Measurements from ENCODE around the gene GALR3.
A peak's percentile ranks its signal among the peaks of the same experiment; 100 is the strongest.

The GALR3 gene

DNA sequence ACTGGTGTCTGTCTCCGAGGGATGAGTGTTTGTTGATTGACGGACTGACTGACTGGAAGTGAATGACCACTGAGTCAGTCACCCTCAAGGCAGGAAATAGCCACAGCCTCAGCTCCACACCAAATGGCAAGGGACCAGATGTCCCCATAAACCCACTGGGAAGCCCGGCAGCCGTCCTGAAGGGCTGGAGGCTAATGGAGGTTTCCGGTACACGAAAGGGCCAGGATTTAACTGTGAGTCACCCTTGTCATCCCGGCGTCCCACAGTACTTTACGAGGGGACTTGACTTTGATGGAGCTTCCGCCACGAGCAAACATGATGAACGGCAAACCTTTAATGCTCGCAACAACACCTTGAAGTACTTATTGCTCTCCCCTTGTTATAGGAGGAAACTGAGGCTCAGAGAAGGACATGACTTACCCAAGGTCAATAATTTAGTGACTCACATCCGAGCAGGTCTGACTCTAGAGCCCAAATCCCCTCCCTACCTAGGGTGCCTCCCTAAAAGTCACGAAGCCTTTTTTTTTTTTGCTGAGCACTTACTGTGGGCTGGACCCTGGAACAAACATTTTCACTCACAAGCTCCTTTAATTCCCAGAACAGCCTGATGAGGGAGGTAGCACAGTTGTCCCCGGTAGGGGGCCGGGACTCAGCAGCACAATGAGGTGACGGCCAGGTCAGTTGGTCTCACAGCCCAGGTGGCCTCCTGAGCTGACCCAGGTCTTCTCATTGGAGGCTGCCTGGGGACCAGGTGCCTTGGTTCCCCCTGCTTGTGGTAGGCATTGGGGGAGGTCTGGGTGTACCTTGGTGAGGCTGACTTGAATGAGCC lies 40.6 kb upstream of the GALR3 start:
- H3K27ac ChIP-seq (ENCODE audit: extremely low read depth, low read depth, low read length), result no peak overlapping the region

DNA sequence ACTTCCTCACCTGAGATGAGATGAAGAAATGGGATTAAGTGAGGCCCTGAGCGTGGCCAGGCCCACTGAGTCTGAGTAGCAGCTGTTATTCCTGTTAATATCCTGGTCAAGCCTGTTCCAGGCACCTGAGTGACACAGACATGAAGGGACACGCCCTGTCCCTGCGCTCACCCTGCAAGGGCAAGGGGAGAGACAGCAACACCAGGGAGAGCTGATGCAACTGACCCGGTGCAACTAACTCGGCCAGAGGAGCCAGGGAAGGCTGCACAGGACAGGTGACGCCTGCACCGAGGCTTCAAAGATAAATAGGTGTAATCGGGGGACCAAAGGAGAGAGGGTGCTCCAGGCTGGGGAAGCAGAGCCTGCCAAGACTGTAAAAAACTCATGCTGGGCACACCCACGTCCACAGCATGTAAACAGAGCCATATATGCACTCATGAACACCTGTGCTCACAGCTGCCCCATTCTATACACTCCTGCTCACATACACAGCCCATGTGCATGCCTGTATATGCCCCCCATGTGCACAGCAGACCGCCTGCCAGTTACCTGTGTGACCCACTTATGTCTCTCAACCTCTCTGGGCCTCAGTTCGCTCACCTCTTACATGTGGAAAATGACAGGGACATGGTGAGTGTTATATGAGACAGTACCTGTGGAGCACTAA lies 38.2 kb upstream of the GALR3 start:
- Histone ChIP-seq H3K9me3 (ENCODE audit: control insufficient read depth, insufficient read depth, low read depth, low read length) (no peaks in the 10 kb centered on the region), H3K27ac (ENCODE audit: extremely low read depth, low read depth, low read length) (no peak overlapping the region), H3K4me3 (ENCODE audit: low read depth, low read length) (no peak overlapping the region), H3K36me3 (ENCODE audit: control insufficient read depth in 2 of 2, insufficient read depth in 1 of 2, low read length in 2 of 2) (no peaks in the 10 kb centered on the region), H3K4me1 (ENCODE audit: control insufficient read depth, insufficient read depth, low read length) (no peaks in the 10 kb centered on the region)
- CTCF ChIA-PET, result no interaction called here
- TF ChIP-seq SCRT2 (tag by site-specific recombination; IDR thresholded peaks at IDR 0.05), result 0 out of 2 replicates have a peak, but pooled peaks have one; percentile 26
- 0 out of 2 replicates have a peak, but pooled peaks have one; percentile 14 for TF ChIP-seq ZNF768 (tag by site-specific recombination; IDR thresholded peaks at IDR 0.05)
- TF ChIP-seq ZFHX2 (tag by site-specific recombination; conservative IDR thresholded peaks at IDR 0.05), result 0 out of 2 replicates have a peak, but pooled peaks have one; percentile 23
- no peak for TF ChIP-seq ZNF202 (tag by site-specific recombination; IDR thresholded peaks at IDR 0.05; ENCODE audit: borderline replicate concordance)
- POLR2A ChIA-PET, result no interaction called here

More for the DNA sequence above, 40.6 kb upstream of the GALR3 start:
- POLR2A ChIA-PET, result interaction anchor here (0.6 to 1.3 kb wide), 3 partner anchors 25 to 152 kb away, joined by 4 read pairs; partner anchors contain the start of genes ANKRD54 and GCAT
- CTCF ChIA-PET, result interaction anchor here (0.6 to 2.0 kb wide), 5 partner anchors 9 to 139 kb away, joined by 3 to 8 read pairs (median 3); no protein-coding TSS in a partner anchor
- H3K9me3 ChIP-seq (ENCODE audit: control insufficient read depth, insufficient read depth, low read depth, low read length), result no peaks in the 10 kb centered on the region
- TF ChIP-seq ZBTB1 (tag by site-specific recombination; IDR thresholded peaks at IDR 0.05) (no peak), ZBTB8A (tag by site-specific recombination; IDR thresholded peaks at IDR 0.05) (0 out of 2 replicates have a peak, but pooled peaks have one; percentile 39), ZNF664 (tag by site-specific recombination; IDR thresholded peaks at IDR 0.05) (peak; percentile 52; the same call in 1 of the 2 replicates)
- no peaks in the 10 kb centered on the region; the same call in 1 of the 2 replicates for H3K4me1 ChIP-seq (ENCODE audit: control insufficient read depth, insufficient read depth, low read length)
- H3K4me3 ChIP-seq (ENCODE audit: low read depth, low read length), result no peak overlapping the region
- no peaks in the 10 kb centered on the region for H3K36me3 ChIP-seq (ENCODE audit: control insufficient read depth in 2 of 2, insufficient read depth in 1 of 2, low read length in 2 of 2)

DNA sequence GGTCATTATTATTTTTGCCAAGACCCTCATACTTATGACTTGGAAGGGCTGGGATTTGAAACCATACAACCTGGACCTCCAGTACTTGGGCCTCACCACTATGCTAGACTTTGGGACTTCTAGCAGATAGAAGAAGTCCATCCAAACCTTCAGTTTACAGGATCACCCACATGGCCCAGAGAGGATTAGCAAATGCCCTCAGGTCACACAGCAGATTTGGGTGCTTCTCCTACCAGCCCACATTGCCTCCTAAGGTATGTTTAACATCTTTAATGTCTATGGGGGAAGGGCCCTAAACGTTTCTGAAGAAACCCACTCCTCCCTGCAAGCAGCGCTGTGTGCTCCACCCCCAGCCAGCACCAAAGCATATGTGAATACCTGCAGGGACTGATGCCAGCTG lies 32.9 kb upstream of the GALR3 start:
- TF ChIP-seq SP3 (tag by site-specific recombination; IDR thresholded peaks at IDR 0.05) (no peak), ZNF202 (tag by site-specific recombination; IDR thresholded peaks at IDR 0.05; ENCODE audit: borderline replicate concordance) (no peak), ZNF335 (tag by site-specific recombination; conservative IDR thresholded peaks at IDR 0.05) (no peak), ZBTB7A (tag by site-specific recombination; IDR thresholded peaks at IDR 0.05; ENCODE audit: low read depth) (no peak), ZNF76 (tag by site-specific recombination; IDR thresholded peaks at IDR 0.05; ENCODE audit: borderline replicate concordance, low read depth) (no peak), ZNF302 (tag by site-specific recombination; IDR thresholded peaks at IDR 0.05; ENCODE audit: low read depth) (no peak), KLF9 (tag by site-specific recombination; IDR thresholded peaks at IDR 0.05; ENCODE audit: low read depth) (no peak), ZNF2 (tag by site-specific recombination; IDR thresholded peaks at IDR 0.05) (no peak), ZNF391 (tag by site-specific recombination; IDR thresholded peaks at IDR 0.05; ENCODE audit: borderline replicate concordance, low read depth) (no peak)
- TF ChIP-seq, protein P1, sequence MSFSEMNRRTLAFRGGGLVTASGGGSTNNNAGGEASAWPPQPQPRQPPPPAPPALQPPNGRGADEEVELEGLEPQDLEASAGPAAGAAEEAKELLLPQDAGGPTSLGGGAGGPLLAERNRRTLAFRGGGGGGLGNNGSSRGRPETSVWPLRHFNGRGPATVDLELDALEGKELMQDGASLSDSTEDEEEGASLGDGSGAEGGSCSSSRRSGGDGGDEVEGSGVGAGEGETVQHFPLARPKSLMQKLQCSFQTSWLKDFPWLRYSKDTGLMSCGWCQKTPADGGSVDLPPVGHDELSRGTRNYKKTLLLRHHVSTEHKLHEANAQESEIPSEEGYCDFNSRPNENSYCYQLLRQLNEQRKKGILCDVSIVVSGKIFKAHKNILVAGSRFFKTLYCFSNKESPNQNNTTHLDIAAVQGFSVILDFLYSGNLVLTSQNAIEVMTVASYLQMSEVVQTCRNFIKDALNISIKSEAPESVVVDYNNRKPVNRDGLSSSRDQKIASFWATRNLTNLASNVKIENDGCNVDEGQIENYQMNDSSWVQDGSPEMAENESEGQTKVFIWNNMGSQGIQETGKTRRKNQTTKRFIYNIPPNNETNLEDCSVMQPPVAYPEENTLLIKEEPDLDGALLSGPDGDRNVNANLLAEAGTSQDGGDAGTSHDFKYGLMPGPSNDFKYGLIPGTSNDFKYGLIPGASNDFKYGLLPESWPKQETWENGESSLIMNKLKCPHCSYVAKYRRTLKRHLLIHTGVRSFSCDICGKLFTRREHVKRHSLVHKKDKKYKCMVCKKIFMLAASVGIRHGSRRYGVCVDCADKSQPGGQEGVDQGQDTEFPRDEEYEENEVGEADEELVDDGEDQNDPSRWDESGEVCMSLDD (tag by site-specific recombination; IDR thresholded peaks at IDR 0.05), result no peak
- TF ChIP-seq, protein P2, sequence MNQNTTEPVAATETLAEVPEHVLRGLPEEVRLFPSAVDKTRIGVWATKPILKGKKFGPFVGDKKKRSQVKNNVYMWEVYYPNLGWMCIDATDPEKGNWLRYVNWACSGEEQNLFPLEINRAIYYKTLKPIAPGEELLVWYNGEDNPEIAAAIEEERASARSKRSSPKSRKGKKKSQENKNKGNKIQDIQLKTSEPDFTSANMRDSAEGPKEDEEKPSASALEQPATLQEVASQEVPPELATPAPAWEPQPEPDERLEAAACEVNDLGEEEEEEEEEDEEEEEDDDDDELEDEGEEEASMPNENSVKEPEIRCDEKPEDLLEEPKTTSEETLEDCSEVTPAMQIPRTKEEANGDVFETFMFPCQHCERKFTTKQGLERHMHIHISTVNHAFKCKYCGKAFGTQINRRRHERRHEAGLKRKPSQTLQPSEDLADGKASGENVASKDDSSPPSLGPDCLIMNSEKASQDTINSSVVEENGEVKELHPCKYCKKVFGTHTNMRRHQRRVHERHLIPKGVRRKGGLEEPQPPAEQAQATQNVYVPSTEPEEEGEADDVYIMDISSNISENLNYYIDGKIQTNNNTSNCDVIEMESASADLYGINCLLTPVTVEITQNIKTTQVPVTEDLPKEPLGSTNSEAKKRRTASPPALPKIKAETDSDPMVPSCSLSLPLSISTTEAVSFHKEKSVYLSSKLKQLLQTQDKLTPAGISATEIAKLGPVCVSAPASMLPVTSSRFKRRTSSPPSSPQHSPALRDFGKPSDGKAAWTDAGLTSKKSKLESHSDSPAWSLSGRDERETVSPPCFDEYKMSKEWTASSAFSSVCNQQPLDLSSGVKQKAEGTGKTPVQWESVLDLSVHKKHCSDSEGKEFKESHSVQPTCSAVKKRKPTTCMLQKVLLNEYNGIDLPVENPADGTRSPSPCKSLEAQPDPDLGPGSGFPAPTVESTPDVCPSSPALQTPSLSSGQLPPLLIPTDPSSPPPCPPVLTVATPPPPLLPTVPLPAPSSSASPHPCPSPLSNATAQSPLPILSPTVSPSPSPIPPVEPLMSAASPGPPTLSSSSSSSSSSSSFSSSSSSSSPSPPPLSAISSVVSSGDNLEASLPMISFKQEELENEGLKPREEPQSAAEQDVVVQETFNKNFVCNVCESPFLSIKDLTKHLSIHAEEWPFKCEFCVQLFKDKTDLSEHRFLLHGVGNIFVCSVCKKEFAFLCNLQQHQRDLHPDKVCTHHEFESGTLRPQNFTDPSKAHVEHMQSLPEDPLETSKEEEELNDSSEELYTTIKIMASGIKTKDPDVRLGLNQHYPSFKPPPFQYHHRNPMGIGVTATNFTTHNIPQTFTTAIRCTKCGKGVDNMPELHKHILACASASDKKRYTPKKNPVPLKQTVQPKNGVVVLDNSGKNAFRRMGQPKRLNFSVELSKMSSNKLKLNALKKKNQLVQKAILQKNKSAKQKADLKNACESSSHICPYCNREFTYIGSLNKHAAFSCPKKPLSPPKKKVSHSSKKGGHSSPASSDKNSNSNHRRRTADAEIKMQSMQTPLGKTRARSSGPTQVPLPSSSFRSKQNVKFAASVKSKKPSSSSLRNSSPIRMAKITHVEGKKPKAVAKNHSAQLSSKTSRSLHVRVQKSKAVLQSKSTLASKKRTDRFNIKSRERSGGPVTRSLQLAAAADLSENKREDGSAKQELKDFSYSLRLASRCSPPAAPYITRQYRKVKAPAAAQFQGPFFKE (tag by site-specific recombination; IDR thresholded peaks at IDR 0.05; ENCODE audit: borderline replicate concordance), result no peak
- POLR2A ChIA-PET, result no interaction called here
- CTCF ChIA-PET, result no interaction called here

More for the DNA sequence above, 32.9 kb upstream of the GALR3 start:
- H3K36me3 ChIP-seq (ENCODE audit: control insufficient read depth in 2 of 2, insufficient read depth in 1 of 2, low read length in 2 of 2), result no peaks in the 10 kb centered on the region
- no peaks in the 10 kb centered on the region for H3K4me1 ChIP-seq (ENCODE audit: control insufficient read depth, insufficient read depth, low read length)
- H3K4me3 ChIP-seq (ENCODE audit: low read depth, low read length), result no peak overlapping the region
- no peaks in the 10 kb centered on the region for H3K9me3 ChIP-seq (ENCODE audit: control insufficient read depth, insufficient read depth, low read depth, low read length)
- no peak overlapping the region for H3K27ac ChIP-seq (ENCODE audit: extremely low read depth, low read depth, low read length)

Measured in HEK293 (cell line).